GM18499 (cell line): ENCODE measurements around the gene ARID1B.

ENCODE experiments used
- ATAC-seq: cut with Tn5 transposase; IDR thresholded peaks from one replicate; pipeline ENCODE4 v1.9.1; 2021; ENCODE audit warnings: moderate number of reproducible peaks; ENCODE audit not compliant: insufficient read depth, unreplicated experiment

ARID1B gene

DNA sequence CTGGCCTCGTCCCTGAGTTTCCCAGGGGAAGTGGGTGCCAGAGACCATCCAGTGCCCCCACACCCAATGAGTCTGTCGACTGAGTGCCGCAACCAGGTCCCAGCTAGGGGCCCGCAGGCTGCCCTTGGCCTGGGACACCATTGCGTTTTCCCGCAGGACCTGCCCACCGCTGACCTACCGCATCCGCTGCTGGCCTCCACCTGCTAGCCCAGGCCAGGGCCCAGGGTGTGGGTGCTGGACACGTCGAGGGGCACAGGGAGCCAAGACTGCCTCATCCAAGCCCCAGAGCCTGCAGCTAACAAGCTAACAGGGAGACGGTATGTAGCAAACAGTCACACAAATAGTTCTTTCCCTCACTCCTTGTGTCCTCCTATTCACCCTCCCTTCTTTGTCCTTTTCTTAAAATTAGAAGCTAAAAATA is 448.4 kb downstream of the ARID1B start:
- no peak for ATAC-seq

DNA sequence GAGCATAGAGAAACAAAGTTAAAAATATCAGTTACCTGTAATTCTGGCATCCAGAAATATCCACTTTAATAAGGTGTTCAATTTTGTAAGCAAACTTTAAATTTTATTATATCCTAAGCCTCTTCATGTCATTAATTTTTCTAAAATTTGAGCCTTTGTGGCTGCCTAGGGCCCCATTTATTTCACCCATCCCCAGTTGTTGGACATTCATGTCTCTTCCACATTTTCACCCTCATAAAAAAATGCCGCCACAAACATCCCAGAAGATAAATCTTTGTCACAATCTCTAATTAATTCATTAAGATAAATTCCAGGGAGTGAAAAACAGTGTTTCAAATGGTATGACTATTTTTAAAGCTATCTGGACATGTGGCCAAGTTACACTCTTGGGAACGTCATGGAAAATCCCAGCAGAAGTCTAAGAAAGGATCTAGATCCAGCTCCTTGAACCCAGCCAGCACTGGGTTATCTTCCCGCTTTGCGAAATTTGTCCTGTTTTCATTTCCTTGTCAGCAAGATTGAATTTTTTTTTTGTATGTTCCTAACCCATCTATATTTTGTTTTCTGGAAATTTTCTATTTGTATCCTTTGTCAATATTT is 448.9 kb downstream of the ARID1B start:
- no peak for ATAC-seq

DNA sequence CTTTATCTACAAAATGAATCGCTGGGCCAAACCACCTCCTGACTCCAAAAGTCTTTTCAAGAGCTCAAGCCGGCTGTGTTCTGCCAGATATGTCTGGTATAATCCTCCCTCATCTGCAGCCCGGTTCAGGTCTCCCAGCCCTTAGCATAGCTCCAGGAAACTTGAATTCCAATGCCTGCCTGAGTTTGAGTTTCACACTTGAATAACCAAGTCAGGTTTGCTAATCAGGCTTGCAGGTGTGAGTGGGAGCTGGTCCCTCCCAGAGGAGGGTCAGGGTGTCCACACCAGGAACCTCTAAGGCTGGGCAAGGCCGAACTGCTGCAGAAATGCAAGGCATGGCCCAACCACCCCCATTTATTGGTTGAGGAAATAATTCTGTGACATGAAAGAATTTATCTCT is 449.6 kb downstream of the ARID1B start:
- ATAC-seq: no peak

DNA sequence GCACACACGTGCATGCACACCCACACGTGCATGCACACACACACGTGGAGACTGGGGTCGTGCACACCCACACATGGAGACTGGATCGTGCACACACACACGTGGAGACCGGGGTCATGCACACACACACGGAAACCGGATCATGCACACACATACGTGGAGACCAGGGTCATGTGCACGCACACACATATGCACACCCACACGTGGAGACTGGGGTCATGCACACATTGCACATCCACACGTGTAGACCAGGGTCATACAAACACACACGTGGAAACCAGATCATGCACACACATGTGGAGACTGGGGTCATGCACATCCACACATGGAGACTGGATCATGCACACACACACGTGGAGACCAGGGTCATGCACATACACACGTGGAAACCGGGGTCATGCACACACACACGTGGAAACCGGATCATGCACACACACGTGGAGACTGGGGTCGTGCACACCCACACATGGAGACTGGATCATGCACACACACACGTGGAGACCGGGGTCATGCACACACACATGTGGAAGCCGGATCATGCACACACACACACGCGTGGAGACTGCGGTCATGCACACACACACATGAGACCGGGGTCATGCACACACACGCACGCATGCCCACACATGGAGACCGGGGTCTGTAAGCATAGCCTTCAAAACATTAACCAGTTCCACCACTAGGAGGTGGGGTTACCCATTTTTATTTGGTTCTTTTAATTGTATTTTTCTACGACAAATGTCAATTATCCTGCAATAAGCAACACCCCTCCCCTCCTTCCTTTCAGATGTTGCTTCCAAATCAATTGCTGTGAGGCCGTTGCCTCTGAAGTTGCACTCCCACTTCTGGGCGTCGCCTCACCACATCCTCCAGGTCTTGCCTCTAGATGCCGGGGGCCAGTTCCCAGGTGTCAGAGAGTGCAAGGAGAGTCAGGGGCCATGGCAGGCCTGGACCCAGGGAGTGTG is 450.3 kb downstream of the ARID1B start:
- no peak for ATAC-seq

DNA sequence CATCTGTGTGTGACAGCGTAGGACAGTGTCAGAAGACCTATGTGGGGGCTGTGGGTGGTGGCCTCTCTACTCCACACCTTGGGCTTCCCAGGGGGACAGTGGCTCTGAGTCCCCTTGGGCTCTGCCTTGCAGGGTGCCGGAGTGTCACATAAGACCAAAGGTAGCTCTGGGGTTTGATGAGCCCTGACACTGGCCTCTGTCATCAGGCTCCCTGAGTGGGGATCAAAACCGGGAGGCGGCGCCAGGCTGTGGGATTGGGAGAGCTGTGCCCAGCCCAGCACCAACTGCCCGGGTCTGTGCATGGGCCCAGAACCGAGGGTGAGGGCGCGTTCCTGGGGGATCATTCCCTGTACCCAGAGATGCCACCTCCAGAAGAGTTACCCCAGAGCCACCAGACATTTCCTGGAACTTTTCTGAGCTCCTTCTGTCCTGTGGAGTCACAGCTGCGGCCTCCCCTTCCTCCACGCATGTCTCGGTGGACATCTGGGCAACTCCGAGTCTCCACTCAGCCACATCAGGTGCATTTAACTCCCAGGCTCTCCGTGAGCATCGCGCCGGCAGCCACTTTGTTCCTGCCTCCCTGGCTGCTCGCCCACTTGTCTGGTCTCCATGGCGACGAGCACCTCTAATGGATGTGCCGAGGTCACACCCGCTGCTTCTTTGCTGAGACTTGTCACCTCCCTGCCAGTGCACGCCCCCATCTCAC is 451.4 kb downstream of the ARID1B start:
- no peak for ATAC-seq

DNA sequence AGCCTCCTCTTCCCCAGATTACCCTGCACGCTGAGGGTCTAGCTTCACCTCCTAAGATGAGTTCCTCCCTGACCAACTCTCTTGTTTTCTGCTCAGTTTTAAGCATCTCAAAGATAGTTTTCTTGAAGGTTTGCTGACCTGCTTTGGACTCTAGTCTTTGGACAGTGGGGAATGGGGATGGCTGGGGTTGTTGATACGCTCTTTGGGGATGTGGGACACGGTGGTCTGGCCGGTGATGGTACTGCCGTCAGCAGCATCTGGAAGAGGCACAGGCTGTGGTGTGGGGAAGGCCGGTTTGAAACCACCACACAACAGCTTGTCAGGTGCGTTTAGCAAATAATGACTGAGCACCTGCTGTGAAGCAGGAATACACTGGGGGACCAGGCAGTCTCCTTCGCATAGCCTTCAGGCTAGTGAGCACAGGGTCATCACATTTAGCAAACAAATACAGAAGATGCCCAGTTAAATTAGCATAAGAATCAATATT is 452.0 kb downstream of the ARID1B start:
- no peak for ATAC-seq

DNA sequence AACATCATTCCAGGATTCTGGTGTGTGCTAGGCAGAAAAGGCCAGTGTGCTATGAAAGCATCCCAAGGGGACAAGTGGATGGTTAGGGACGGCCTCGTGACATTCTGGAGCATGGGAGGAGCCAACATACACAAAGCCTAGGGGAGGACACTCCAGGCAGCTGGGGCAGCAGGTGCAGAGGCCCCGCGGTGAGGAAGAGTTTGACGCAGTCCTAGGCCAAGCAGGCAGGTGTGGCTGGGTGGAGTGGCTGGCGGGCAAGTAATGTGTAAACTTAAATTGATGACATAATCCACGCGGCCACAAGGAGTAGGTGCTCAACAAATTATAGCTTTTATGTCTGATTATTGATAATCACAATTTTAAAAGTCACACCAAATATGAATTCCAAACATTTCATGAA is 452.5 kb downstream of the ARID1B start:
- no peak for ATAC-seq

DNA sequence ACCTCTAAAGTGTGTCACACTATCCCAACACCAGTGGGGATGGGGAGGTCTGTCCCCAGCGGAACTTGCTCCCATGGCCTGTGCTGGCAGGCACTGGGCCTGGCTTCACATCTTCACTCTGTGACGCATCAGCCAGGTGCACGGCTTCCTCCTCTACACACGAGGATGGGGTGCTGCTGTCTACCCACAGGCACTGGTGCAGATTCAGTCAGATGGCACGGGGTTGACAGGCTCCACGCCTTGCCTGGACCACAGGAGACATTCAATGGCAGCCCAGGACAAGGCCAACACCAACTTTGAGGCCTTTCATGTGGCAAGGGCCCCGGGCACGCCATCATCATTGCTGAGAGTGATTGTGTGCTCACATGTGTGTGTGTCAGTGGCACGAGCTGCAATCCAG is 453.7 kb downstream of the ARID1B start:
- ATAC-seq: no peak

DNA sequence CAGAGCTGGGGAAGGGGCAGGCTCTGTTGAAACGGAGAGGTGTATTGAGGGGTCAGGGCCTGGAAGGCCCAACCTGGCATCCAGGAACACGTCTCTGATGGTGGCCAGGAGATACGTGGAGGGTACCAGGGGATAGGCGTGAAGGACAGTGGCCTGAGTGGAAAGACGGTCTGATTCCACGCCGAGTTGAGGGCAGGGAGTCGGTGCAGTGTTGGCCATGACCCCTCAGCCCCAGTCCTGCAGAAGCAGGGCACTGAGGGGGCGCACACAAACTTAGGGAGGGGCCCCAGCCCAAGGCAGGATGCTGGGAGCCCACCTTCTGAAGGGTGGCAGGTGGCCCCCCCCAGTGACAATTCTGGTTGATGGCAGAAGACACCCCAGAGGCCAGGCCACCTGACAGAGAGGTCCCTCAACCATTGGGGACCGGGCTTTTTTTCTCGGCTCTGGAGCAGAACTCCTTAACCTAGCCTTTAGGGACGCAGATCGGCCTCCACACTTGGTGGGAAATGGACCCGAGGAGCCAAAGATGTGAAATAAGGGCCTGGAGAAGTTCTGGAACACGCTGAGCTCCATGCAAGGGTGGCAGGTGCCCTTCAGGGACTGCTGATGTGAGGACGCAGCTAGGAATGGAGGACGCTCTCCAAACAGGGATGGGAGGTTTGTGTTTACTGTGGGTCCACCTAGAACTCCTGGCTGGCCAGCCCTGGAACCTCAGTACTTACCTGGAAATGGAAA is 455.1 kb downstream of the ARID1B start:
- no peak for ATAC-seq

DNA sequence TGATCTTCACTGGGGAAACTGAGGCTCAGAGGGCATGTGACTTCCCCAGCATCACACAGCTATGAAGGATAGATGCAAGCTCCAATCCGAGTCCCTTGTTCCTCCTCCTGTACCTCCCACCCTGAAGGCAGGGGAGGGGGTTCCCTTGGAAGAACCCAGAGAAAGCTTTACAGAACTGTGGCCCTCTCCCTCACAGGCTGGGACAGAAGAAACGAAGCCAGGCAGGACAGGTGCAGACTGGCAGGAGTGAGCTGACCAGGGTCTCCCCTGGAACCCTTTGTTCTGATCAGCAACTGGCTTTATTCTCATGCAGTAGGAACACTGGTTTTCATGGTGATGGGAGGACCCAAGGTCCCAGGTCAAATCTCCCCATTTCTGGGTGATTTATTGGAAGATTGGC is 456.0 kb downstream of the ARID1B start:
- no peak for ATAC-seq

DNA sequence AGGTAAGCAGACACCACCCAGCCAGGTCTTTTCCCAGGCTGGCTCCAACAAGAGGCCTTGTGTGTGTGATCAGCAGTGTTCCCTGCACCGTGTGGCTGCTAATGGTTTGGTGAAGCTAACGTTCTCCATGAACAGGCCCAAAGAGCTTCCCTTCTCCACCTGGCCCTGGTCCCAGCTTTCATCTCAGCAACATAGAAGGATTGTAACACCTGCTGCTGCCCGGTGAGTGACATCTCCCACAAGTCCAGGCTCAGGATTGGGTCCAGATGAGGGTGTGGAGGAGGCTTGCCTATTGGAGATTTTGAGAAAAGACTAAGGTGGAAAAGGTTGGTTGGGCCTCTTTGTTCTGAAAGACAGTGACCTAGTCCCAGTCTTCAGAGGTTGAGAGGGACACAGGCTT is 456.5 kb downstream of the ARID1B start:
- ATAC-seq: no peak

DNA sequence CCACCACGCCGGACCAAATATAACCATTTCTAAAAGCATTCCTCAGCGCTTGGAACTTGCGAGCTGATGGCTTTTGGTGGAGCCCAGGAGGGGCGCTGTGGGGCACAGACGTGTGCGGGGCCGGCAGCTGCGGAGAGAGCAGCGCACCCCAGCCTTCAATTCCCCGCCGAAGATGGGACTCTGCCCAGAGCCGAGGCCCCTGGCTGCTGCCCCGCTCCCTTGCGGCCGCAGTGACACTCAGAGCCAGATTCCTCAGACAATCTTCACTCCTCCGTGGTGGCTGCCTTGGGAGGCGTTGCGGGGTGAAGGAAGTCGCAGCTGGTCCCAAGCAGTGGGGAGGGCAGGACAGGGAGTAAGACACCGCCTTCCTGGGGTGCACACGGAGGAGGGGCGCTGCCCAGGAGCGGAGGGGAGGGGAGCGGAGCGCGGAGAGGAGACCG is 458.4 kb downstream of the ARID1B start:
- ATAC-seq: no peak

DNA sequence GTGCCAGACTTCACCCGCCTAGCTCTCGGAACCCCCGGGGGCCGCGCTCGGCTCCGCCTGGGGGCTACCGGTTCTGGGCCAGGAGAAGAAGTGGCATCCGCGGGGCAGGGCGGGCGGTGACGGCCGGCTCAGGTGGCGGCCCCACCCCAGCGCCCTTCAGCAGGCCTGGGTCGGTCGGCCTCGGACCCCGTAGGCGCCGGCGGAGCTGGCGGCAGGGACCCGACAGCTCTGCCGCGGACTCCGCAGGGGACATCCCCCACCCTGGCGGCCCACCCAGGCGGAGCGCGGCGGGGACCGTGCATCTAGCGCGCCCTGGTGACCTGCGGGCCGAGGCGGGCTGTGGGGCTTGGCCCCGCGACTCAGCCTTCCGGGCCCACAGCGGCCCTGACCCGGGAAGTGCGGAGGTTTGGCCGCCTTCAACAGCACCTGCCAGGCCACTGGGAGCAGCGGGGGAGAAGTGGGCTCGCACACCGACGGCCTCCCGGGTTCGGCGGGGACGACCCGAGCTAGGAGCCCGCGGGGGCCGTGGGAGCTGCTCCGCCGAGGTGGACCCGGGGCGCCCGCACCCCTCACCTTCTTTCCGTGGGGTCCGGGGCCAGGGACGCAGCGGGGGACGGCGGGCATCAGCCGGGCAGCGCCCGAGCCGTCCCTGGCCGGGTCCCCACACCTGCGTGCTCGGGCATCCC is 459.0 kb downstream of the ARID1B start:
- no peak for ATAC-seq

DNA sequence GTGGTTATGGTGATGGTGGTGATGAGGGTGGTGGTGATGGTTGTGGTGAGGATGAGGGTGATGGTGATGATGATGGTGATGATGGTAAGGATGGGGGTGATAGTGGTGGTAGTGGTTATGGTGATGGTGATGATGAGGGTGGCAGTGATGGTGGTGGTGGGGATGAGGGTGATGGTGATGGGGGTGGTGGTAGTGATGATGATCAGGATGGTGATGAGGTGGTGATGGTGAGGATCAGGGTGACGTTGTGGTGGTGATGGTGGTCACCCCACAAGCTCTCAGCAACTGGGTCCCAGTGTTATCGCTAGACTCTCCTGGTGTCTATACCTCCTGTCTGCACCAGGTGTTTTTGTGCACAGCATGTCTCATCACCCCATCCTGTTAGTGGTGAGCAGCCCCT is 461.2 kb downstream of the ARID1B start:
- no peak for ATAC-seq

DNA sequence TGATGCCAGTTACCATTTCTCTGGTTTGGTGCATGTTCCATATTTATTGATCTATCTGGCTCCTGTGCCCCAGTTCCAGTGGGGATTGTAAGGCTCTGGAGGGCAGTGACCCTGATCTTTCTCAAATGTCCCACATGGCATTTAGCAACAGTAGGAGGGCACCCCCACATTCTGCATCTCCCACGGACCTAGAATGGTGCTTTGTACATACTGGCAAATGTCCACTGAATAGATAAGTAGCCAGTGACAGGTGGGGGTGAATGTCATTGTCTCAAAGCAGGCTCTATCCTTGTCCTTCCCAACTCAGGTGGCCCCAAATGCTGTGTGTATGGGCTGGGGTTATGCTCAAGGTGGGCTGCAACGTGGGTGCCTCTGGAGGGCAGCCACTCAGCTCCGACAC is 462.0 kb downstream of the ARID1B start:
- no peak for ATAC-seq

DNA sequence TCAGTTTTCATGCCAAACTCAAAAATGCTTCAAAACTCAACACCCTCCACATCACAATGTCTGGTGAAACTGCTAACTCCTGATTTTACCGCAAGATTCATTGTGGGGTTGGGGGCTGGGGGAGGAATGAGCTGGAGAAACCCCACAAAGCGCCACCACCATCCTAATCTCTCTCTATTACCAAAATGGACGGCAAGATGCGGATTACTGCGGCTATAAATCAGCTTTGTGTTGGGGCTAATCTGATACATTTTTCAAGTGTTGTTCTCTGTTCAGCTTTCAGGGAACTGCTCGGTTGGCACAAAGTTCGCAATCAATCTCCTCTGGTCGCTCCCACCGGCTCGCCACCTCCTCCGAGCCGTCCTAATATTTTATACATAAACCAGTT is 462.5 kb downstream of the ARID1B start:
- ATAC-seq: no peak

DNA sequence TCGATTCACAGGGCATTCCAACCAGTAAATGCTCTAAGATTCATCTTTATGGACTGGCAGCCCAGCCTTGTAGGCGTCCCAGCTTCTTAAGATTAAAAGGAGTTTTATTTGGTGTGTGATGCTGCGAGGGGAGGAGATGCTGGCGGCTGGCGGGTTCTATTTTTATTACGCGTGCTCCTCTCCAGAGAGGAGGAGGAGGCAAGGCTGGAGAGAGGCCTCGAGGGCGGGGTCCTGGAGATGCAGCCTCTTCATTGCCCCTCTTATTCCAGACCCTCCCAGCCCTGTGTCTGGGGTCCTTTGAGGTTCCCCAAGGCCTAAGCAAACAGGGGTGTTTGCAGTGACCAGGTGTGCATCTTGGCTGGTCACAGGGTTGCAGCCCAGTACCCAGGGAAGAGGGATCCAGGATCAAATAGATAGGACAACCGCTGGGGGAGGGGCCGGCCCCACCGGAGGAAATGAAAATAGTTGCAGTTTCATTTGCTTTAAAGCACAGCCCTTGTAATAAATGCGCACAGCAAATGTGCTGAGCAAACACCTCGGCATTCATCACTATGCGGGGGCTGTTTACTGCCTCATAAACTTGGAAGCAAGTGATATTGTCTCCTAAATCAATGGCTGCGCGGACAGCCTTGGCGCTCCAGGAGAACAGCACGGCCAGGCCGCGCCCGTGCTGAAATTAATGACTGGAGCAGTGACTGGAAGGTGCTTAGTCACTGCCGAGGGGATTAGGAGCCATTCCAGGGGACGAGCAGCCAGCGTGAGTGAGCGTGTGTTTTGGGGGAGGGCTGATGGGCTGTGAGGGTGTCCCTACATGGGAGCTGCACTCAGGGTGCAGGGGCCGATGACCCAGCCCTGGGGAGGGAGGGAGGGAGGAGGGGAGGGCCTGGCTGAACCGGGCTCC is 463.1 kb downstream of the ARID1B start:
- ATAC-seq: no peak

DNA sequence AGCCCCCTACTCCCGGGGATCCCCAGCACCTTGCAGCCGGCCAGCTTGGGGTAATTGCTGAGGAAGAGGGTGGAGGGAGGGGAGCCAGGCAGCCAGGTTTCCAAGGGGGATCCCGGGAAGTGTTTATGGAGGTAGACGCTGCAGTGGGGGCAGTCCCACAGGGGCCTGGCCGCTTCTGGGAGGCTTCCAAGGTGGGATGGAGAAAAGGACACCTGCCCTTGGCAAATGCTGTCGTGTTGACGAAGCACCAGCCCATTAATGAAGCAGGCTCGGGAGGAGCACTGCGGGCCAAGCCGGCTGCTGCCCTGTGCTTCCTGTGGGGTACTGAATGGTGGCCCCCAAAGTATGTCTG is 463.8 kb downstream of the ARID1B start:
- ATAC-seq: no peak

DNA sequence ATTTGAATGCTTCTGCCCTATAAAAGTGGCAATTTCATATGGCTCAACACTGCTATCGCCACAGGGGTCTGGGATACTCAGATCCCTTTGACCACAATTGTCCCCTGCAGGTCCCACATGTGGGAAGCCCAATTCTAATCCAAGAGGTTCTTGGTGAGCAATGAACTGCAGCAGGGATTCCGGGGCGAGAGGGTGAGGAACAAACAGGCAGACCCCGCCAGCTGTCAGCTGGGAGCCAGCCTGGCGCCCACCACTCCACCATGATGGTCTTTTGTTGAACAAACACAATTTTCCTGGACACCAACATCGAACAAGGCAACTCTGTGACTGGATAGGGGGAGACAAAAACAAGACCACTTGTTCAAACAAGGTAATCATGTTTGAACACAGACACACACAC is 465.6 kb downstream of the ARID1B start:
- ATAC-seq: no peak
